SKM-1 treated with dmso at 0.1 percent for 144 hours (cell line): ENCODE data around the gene VCX2.
"Not testable (repeated sequence)": the region's sequence is repeated elsewhere in the genome, so short reads cannot be mapped to it uniquely, and the experiment has no call there.

Source experiments
- DNase-seq: peaks from one replicate; lab custom pipeline; 2025; ENCODE audit not compliant: unreplicated experiment; lab: John Stamatoyannopoulos, UW

The VCX2 gene

GRCh38 chrX:8125566-8125965 is 45.5 kb downstream of the VCX2 start:
- no peak for DNase-seq

- DNase-seq, result no peak
These were observed 48.5 kb downstream of the VCX2 start for GRCh38 chrX:8122538-8122937.

GRCh38 chrX:8121391-8121790 is 49.7 kb downstream of the VCX2 start:
- DNase-seq, result not testable (repeated sequence)
